Liver (tissue), 3 donors: Measurements from ENCODE around the gene CROCC2.

Source experiments
- GABPA ChIP-seq, 2 donors: IDR thresholded peaks in 1 of 2; conservative IDR thresholded peaks in 1 of 2; 2 replicates each; pipeline ENCODE4 v1.6.1; 2016; ENCODE audit warnings: antibody characterized with exemption in 2 of 2, mild to moderate bottlenecking in 1 of 2, moderate library complexity in 1 of 2
- HNF4G ChIP-seq: IDR thresholded peaks from 2 replicates; pipeline ENCODE4 v1.6.1; 2016; ENCODE audit warnings: antibody characterized with exemption
- MAX ChIP-seq: IDR thresholded peaks from 2 replicates; pipeline ENCODE4 v1.6.1; 2016; ENCODE audit warnings: antibody characterized with exemption
- RAD21 ChIP-seq, 2 donors: IDR thresholded peaks; 2 replicates each; pipeline ENCODE4 v1.6.1; 2016; ENCODE audit warnings: antibody characterized with exemption in 2 of 2, mild to moderate bottlenecking in 2 of 2
- REST ChIP-seq: IDR thresholded peaks from 2 replicates; pipeline ENCODE4 v1.6.1; 2016; ENCODE audit warnings: antibody characterized with exemption, mild to moderate bottlenecking
- RXRA ChIP-seq, 2 donors: IDR thresholded peaks; 2 replicates each; pipeline ENCODE4 v1.6.1; 2017 to 2018; ENCODE audit warnings: antibody characterized with exemption in 2 of 2, mild to moderate bottlenecking in 1 of 2
- SP1 ChIP-seq: IDR thresholded peaks from 2 replicates; pipeline ENCODE4 v1.6.1; 2018; ENCODE audit warnings: antibody characterized with exemption, mild to moderate bottlenecking
- TAF1 ChIP-seq: conservative IDR thresholded peaks from 2 replicates; pipeline ENCODE4 v1.6.1; 2016; ENCODE audit warnings: antibody characterized with exemption, mild to moderate bottlenecking
- YY1 ChIP-seq: IDR thresholded peaks from 2 replicates; pipeline ENCODE4 v1.6.1; 2016; ENCODE audit warnings: antibody characterized with exemption, mild to moderate bottlenecking
- TF ChIP-seq, protein P1 (sequence below): fragments of 150-350 bp; IDR thresholded peaks from 2 replicates; pipeline ENCODE4 v1.5.1; 2017; ENCODE audit warnings: improper control_type of control experiment, low read depth, low read length; ENCODE audit not compliant: missing input control
- donor health status: healthy.
- donor health status: healthy.

DNA sequence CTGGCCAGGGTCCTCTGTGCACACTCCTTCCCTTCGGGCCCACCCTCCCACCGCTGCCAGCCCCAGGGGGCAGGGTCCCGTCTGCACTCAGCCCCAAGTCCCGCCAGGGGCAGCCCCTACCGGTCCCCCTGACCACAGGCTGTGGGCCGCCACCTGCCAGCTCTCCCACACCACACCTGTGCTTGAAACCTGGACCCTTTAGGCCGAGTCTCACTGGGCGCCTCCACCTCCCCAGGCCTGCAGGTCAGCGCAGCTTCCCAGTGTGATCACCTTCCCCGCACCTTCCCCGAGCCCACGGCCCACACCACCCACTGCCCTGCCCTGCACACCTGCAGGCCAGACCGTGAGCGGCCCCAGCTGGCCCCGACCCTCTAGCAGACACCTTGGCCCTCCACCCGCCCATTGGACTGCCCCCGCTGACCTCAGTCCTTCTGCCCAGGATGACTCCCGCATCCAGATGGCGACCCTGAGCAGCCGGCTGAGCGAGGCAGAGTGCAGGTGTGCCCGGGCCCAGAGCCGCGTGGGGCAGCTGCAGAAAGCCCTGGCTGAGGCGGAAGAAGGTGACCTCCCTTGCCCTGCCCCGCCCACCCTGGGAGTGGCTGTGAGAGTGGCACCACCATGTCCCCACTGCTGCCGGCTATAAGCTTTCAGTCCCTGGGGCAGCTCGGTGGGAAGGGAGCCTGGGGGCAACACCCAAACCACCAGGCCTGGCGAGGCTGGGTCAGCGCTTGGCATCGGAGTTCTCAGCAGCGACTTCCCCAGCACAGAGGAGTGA lies 61.0 kb downstream of the CROCC2 start:
- TF ChIP-seq REST (no peak), SP1 (no peak), GABPA (IDR thresholded peaks at IDR 0.05 in 1 of 2, conservative IDR thresholded peaks at IDR 0.05 in 1 of 2) (no peak), MAX (no peak), RAD21 (IDR thresholded peaks at IDR 0.05) (no peak), RXRA (IDR thresholded peaks at IDR 0.05) (no peak), HNF4G (no peak), YY1 (no peak), TAF1 (no peak)
- TF ChIP-seq, protein P1, sequence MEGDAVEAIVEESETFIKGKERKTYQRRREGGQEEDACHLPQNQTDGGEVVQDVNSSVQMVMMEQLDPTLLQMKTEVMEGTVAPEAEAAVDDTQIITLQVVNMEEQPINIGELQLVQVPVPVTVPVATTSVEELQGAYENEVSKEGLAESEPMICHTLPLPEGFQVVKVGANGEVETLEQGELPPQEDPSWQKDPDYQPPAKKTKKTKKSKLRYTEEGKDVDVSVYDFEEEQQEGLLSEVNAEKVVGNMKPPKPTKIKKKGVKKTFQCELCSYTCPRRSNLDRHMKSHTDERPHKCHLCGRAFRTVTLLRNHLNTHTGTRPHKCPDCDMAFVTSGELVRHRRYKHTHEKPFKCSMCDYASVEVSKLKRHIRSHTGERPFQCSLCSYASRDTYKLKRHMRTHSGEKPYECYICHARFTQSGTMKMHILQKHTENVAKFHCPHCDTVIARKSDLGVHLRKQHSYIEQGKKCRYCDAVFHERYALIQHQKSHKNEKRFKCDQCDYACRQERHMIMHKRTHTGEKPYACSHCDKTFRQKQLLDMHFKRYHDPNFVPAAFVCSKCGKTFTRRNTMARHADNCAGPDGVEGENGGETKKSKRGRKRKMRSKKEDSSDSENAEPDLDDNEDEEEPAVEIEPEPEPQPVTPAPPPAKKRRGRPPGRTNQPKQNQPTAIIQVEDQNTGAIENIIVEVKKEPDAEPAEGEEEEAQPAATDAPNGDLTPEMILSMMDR, result no peak
